Measurements from ENCODE around the gene FSIP1.

FSIP1 gene

GRCh38 chr15:39593656-39594445 lies 188.8 kb downstream of the FSIP1 start:
- DNase-seq (ENCODE audit: low read depth in 2 of 2): no peak

GRCh38 chr15:39593071-39593655 lies 189.5 kb downstream of the FSIP1 start:
- DNase-seq (ENCODE audit: low read depth in 2 of 2): no peak

- no peak for DNase-seq (ENCODE audit: low read depth in 2 of 2)
These were observed 190.1 kb downstream of the FSIP1 start for GRCh38 chr15:39592500-39592899.

GRCh38 chr15:39591896-39592315 lies 190.7 kb downstream of the FSIP1 start:
- DNase-seq (ENCODE audit: low read depth in 2 of 2): no peak

GRCh38 chr15:39591141-39591895 lies 191.3 kb downstream of the FSIP1 start:
- no peak for DNase-seq (ENCODE audit: low read depth in 2 of 2)

- no peak for DNase-seq (ENCODE audit: low read depth in 2 of 2)
These were observed 192.6 kb downstream of the FSIP1 start for GRCh38 chr15:39589815-39590644.

GRCh38 chr15:39589193-39589814 lies 193.3 kb downstream of the FSIP1 start:
- no peak for DNase-seq (ENCODE audit: low read depth in 2 of 2)

GRCh38 chr15:39588531-39589192 lies 194.0 kb downstream of the FSIP1 start:
- no peak for DNase-seq (ENCODE audit: low read depth in 2 of 2)

GRCh38 chr15:39587731-39588530 lies 194.7 kb downstream of the FSIP1 start:
- DNase-seq (ENCODE audit: low read depth in 2 of 2): no peak

- no peak for DNase-seq (ENCODE audit: low read depth in 2 of 2)
These were observed 195.4 kb downstream of the FSIP1 start for GRCh38 chr15:39587096-39587721.

- no peak for DNase-seq (ENCODE audit: low read depth in 2 of 2)
These were observed 196.1 kb downstream of the FSIP1 start for GRCh38 chr15:39586387-39587095.

- DNase-seq (ENCODE audit: low read depth in 2 of 2): no peak
These were observed 196.8 kb downstream of the FSIP1 start for GRCh38 chr15:39585871-39586301.

- DNase-seq (ENCODE audit: low read depth in 2 of 2): no peak
These were observed 197.2 kb downstream of the FSIP1 start for GRCh38 chr15:39585389-39585841.

GRCh38 chr15:39584662-39585388 lies 197.8 kb downstream of the FSIP1 start:
- DNase-seq (ENCODE audit: low read depth in 2 of 2): no peak

GRCh38 chr15:39584266-39584659 lies 198.4 kb downstream of the FSIP1 start:
- DNase-seq (ENCODE audit: low read depth in 2 of 2): no peak

- DNase-seq (ENCODE audit: low read depth in 2 of 2): no peak
These were observed 198.9 kb downstream of the FSIP1 start for GRCh38 chr15:39583596-39584265.

- no peak for DNase-seq (ENCODE audit: low read depth in 2 of 2)
These were observed 199.6 kb downstream of the FSIP1 start for GRCh38 chr15:39582977-39583595.

Data from stimulated activated CD8-positive, alpha-beta memory T cell treated with anti-CD3 and anti-CD28 coated beads, Interleukin-15, amount 100 ng/mL, for 48 hours (primary cell).